Endothelial cell of umbilical vein (primary cell): Measurements from ENCODE around the gene CLDN11.

Experiments
- CTCF ChIP-seq, 2 donors: IDR thresholded peaks; 1 replicate in 1 of 2; 2 replicates in 1 of 2; pipeline ENCODE4 v1.5.1; 2011; ENCODE audit warnings: low read length in 2 of 2, mild to moderate bottlenecking in 2 of 2, moderate library complexity in 2 of 2, control low read depth in 1 of 2, inconsistent platforms in 1 of 2, low read depth in 1 of 2; ENCODE audit not compliant: insufficient read depth in 1 of 2; ENCODE audit errors: extremely low read depth in 1 of 2
- FOS ChIP-seq: IDR thresholded peaks from 2 replicates; pipeline ENCODE4 v1.6.1; 2011; ENCODE audit warnings: mild to moderate bottlenecking, low read length, moderate library complexity, borderline replicate concordance; ENCODE audit not compliant: insufficient read depth
- JUN ChIP-seq: IDR thresholded peaks from 2 replicates; pipeline ENCODE4 v1.6.1; 2011; ENCODE audit warnings: borderline replicate concordance, low read depth; ENCODE audit not compliant: insufficient read length, insufficient read depth
- MAX ChIP-seq: IDR thresholded peaks from 2 replicates; pipeline ENCODE4 v1.6.1; 2011; ENCODE audit not compliant: insufficient read depth, insufficient read length
- POLR2A ChIP-seq: IDR thresholded peaks from 2 replicates; pipeline ENCODE4 v1.6.1; 2012; ENCODE audit warnings: low read depth, mild to moderate bottlenecking, control low read depth, low read length

- TF ChIP-seq JUN (no peak), MAX (no peak), CTCF (IDR thresholded peaks at IDR 0.05; ENCODE audit: extremely low read depth in 1 of 2, insufficient read depth in 1 of 2, low read depth in 1 of 2, low read length in 2 of 2) (no peak), POLR2A (no peak), FOS (no peak)
Observed at GRCh38 chr3:170482199-170482598, 63.5 kb downstream of the CLDN11 start.
